ENCODE measurements around the gene ECM1.

The ECM1 gene

GRCh38 chr1:150512846-150513245, 4.9 kb downstream of the ECM1 start:
- no peaks in the 10 kb centered on the region for H3K27me3 ChIP-seq (ENCODE audit: insufficient read depth, low read length)
- no peaks in the 10 kb centered on the region for H3K9me3 ChIP-seq (ENCODE audit: insufficient read depth, low read depth, low read length)
- H3K27ac ChIP-seq (ENCODE audit: low read depth, low read length): no peak overlapping the region
- H3K4me3 ChIP-seq (ENCODE audit: low read length): no peak overlapping the region
- 96% methylated on average over 2 of the region's 2 CpGs for WGBS
- H3K4me1 ChIP-seq (ENCODE audit: insufficient read depth, low read length): peaks cover 9% of the 10 kb centered on the region; the same call in 1 of the 2 replicates
- H3K9ac ChIP-seq (ENCODE audit: low read depth, low read length): no peak overlapping the region
- no peaks in the 10 kb centered on the region for H3K36me3 ChIP-seq (ENCODE audit: insufficient read depth, low read length)

GRCh38 chr1:150513351-150513791, 5.5 kb downstream of the ECM1 start:
- no peak overlapping the region for H3K4me3 ChIP-seq (ENCODE audit: low read length)
- no peak overlapping the region for H3K27ac ChIP-seq (ENCODE audit: low read depth, low read length)
- peaks cover 6% of the 10 kb centered on the region; the same call in 1 of the 2 replicates for H3K4me1 ChIP-seq (ENCODE audit: insufficient read depth, low read length)
- H3K9me3 ChIP-seq (ENCODE audit: insufficient read depth, low read depth, low read length): no peaks in the 10 kb centered on the region
- WGBS: 91% methylated on average over 7 of the region's 7 CpGs
- no peak overlapping the region for H3K9ac ChIP-seq (ENCODE audit: low read depth, low read length)
- H3K27me3 ChIP-seq (ENCODE audit: insufficient read depth, low read length): no peaks in the 10 kb centered on the region
- H3K36me3 ChIP-seq (ENCODE audit: insufficient read depth, low read length): no peaks in the 10 kb centered on the region

GRCh38 chr1:150514260-150514659, 6.4 kb downstream of the ECM1 start:
- H3K4me1 ChIP-seq (ENCODE audit: insufficient read depth, low read length): peaks cover 6% of the 10 kb centered on the region; the same call in 1 of the 2 replicates

GRCh38 chr1:150514913-150515327, 7.0 kb downstream of the ECM1 start:
- Histone ChIP-seq H3K27ac (ENCODE audit: low read depth, low read length) (peak overlapping the region; percentile 47; the same call in 1 of the 2 replicates), H3K9me3 (ENCODE audit: insufficient read depth, low read depth, low read length) (no peaks in the 10 kb centered on the region), H3K27me3 (ENCODE audit: insufficient read depth, low read length) (no peaks in the 10 kb centered on the region), H3K4me3 (ENCODE audit: low read length) (peak overlapping the region; percentile 72), H3K9ac (ENCODE audit: low read depth, low read length) (peak overlapping the region; percentile 66), H3K4me1 (ENCODE audit: insufficient read depth, low read length) (peaks cover 6% of the 10 kb centered on the region; the same call in 1 of the 2 replicates), H3K36me3 (ENCODE audit: insufficient read depth, low read length) (no peaks in the 10 kb centered on the region)
- 35% methylated on average over 21 of the region's 21 CpGs for WGBS

More at GRCh38 chr1:150514260-150514659, 6.4 kb downstream of the ECM1 start:
- no peak overlapping the region for H3K4me3 ChIP-seq (ENCODE audit: low read length)
- no peaks in the 10 kb centered on the region for H3K9me3 ChIP-seq (ENCODE audit: insufficient read depth, low read depth, low read length)
- 92% methylated on average over 9 of the region's 9 CpGs for WGBS
- H3K27me3 ChIP-seq (ENCODE audit: insufficient read depth, low read length): no peaks in the 10 kb centered on the region
- H3K36me3 ChIP-seq (ENCODE audit: insufficient read depth, low read length): no peaks in the 10 kb centered on the region
- H3K27ac ChIP-seq (ENCODE audit: low read depth, low read length): no peak overlapping the region
- H3K9ac ChIP-seq (ENCODE audit: low read depth, low read length): no peak overlapping the region

GRCh38 chr1:150515328-150516049, 7.6 kb downstream of the ECM1 start, which contains the start of gene FALEC:
TSS of gene FALEC (plus strand) at chr1:150515752.
- Histone ChIP-seq H3K36me3 (ENCODE audit: insufficient read depth, low read length) (no peaks in the 10 kb centered on the region), H3K9me3 (ENCODE audit: insufficient read depth, low read depth, low read length) (no peaks in the 10 kb centered on the region), H3K4me3 (ENCODE audit: low read length) (peak within 1 kb of the TSS; percentile 72), H3K9ac (ENCODE audit: low read depth, low read length) (peak within 1 kb of the TSS; percentile 77), H3K27me3 (ENCODE audit: insufficient read depth, low read length) (no peaks in the 10 kb centered on the region), H3K4me1 (ENCODE audit: insufficient read depth, low read length) (peaks cover 6% of the 10 kb centered on the region; the same call in 1 of the 2 replicates), H3K27ac (ENCODE audit: low read depth, low read length) (peak within 1 kb of the TSS; percentile 47)
- 2% methylated on average over 54 of the region's 54 CpGs for WGBS

- Histone ChIP-seq H3K9me3 (ENCODE audit: insufficient read depth, low read depth, low read length) (no peaks in the 10 kb centered on the region), H3K4me3 (ENCODE audit: low read length) (peak overlapping the region; percentile 72), H3K4me1 (ENCODE audit: insufficient read depth, low read length) (peaks cover 6% of the 10 kb centered on the region; the same call in 1 of the 2 replicates), H3K36me3 (ENCODE audit: insufficient read depth, low read length) (no peaks in the 10 kb centered on the region), H3K27me3 (ENCODE audit: insufficient read depth, low read length) (no peaks in the 10 kb centered on the region), H3K9ac (ENCODE audit: low read depth, low read length) (peak overlapping the region; percentile 77; the same call in 1 of the 2 replicates), H3K27ac (ENCODE audit: low read depth, low read length) (0 out of 2 replicates have a peak overlapping the region, but pooled peaks have one; percentile 10)
- 19% methylated on average over 19 of the region's 19 CpGs for WGBS
Observed at GRCh38 chr1:150516050-150516591, 8.2 kb downstream of the ECM1 start.

GRCh38 chr1:150516616-150517015, 8.7 kb downstream of the ECM1 start:
- H3K9me3 ChIP-seq (ENCODE audit: insufficient read depth, low read depth, low read length): no peaks in the 10 kb centered on the region
- 57% methylated on average over 1 of the region's 4 CpGs for WGBS
- peak overlapping the region; percentile 72 for H3K4me3 ChIP-seq (ENCODE audit: low read length)
- H3K36me3 ChIP-seq (ENCODE audit: insufficient read depth, low read length): no peaks in the 10 kb centered on the region
- H3K27ac ChIP-seq (ENCODE audit: low read depth, low read length): 0 out of 2 replicates have a peak overlapping the region, but pooled peaks have one; percentile 10
- peak overlapping the region; percentile 46; the same call in 1 of the 2 replicates for H3K9ac ChIP-seq (ENCODE audit: low read depth, low read length)
- H3K4me1 ChIP-seq (ENCODE audit: insufficient read depth, low read length): peaks cover 6% of the 10 kb centered on the region; the same call in 1 of the 2 replicates
- H3K27me3 ChIP-seq (ENCODE audit: insufficient read depth, low read length): no peaks in the 10 kb centered on the region

GRCh38 chr1:150521196-150521968, 13.5 kb downstream of the ECM1 start:
- H3K9me3 ChIP-seq (ENCODE audit: insufficient read depth, low read depth, low read length): no peaks in the 10 kb centered on the region
- H3K9ac ChIP-seq (ENCODE audit: low read depth, low read length): no peak overlapping the region
- H3K4me1 ChIP-seq (ENCODE audit: insufficient read depth, low read length): peaks cover 3% of the 10 kb centered on the region; the same call in 1 of the 2 replicates
- no peak overlapping the region for H3K27ac ChIP-seq (ENCODE audit: low read depth, low read length)
- no peaks in the 10 kb centered on the region for H3K27me3 ChIP-seq (ENCODE audit: insufficient read depth, low read length)
- no peak overlapping the region for H3K4me3 ChIP-seq (ENCODE audit: low read length)
- WGBS: 88% methylated on average over 1 of the region's 1 CpG
- no peaks in the 10 kb centered on the region for H3K36me3 ChIP-seq (ENCODE audit: insufficient read depth, low read length)

GRCh38 chr1:150525348-150525747, 17.4 kb downstream of the ECM1 start:
- Histone ChIP-seq H3K4me1 (ENCODE audit: insufficient read depth, low read length) (no peaks in the 10 kb centered on the region), H3K36me3 (ENCODE audit: insufficient read depth, low read length) (no peaks in the 10 kb centered on the region), H3K9me3 (ENCODE audit: insufficient read depth, low read depth, low read length) (no peaks in the 10 kb centered on the region), H3K27ac (ENCODE audit: low read depth, low read length) (no peak overlapping the region), H3K27me3 (ENCODE audit: insufficient read depth, low read length) (no peaks in the 10 kb centered on the region), H3K4me3 (ENCODE audit: low read length) (no peak overlapping the region), H3K9ac (ENCODE audit: low read depth, low read length) (no peak overlapping the region)
- WGBS: 92% methylated on average over 3 of the region's 3 CpGs

GRCh38 chr1:150528196-150528595, 20.3 kb downstream of the ECM1 start:
- WGBS: 94% methylated on average over 1 of the region's 1 CpG
- no peak overlapping the region for H3K4me3 ChIP-seq (ENCODE audit: low read length)
- H3K9me3 ChIP-seq (ENCODE audit: insufficient read depth, low read depth, low read length): no peaks in the 10 kb centered on the region
- 0 out of 2 replicates have a peak, but pooled peaks cover 4% of the 10 kb centered on the region for H3K4me1 ChIP-seq (ENCODE audit: insufficient read depth, low read length)
- H3K27ac ChIP-seq (ENCODE audit: low read depth, low read length): no peak overlapping the region
- no peaks in the 10 kb centered on the region for H3K27me3 ChIP-seq (ENCODE audit: insufficient read depth, low read length)
- no peaks in the 10 kb centered on the region for H3K36me3 ChIP-seq (ENCODE audit: insufficient read depth, low read length)
- H3K9ac ChIP-seq (ENCODE audit: low read depth, low read length): no peak overlapping the region
